Endothelial cell of umbilical vein (primary cell): ENCODE measurements around the gene MBTPS2. TPM values are rescaled to one million over a fixed set of nuclear protein-coding genes. Genes with fewer than 3 reads are reported as not detected.

Experiments
- BruUV-seq: library from RNA; stranded (reverse); fragments of 400-500 nt; replicated peaks from 2 replicates; lab custom pipeline; 2021; lab: Mats Ljungman, UMichigan
- CTCF ChIA-PET: fragments of 300-600, 350-600 bp; sonication (Branson Sonifier 250); formaldehyde crosslinking; loops from one replicate; lab custom pipeline; 2021; ENCODE audit warnings: antibody characterized with exemption, inconsistent platforms; lab: Charles Lee
- POLR2A ChIA-PET: fragments of 300-600, 350-600 bp; sonication (Branson Sonifier 250); formaldehyde crosslinking; loops from one replicate; lab custom pipeline; 2021; ENCODE audit warnings: antibody characterized with exemption, inconsistent platforms; lab: Charles Lee
- DNase-seq: peaks from one replicate; pipeline ENCODE4 v3.0.0-alpha.2; 2011; ENCODE audit warnings: low read depth, low spot score
- FAIRE-seq: peaks from 2 replicates; lab custom pipeline; 2011; peaks lifted over from hg19 to GRCh38; lab: Jason Lieb, UNC
- H2AFZ ChIP-seq: 2 replicates; pipeline ENCODE4 v1.6.0; 2012; ENCODE audit warnings: low read depth, low read length, control low read depth, inconsistent platforms
- H3K27ac ChIP-seq: 2 replicates; pipeline ENCODE4 v1.5.1; 2011; ENCODE audit warnings: low read depth, mild to moderate bottlenecking, control low read depth, low read length, moderate library complexity; ENCODE audit not compliant: insufficient read depth
- H3K27me3 ChIP-seq, 2 experiments: 2 replicates each; pipeline versions ENCODE4 v1.6.0 to v1.6.1; 2011; ENCODE audit warnings: low read length in 2 of 2, mixed read lengths in 1 of 2; ENCODE audit not compliant: control insufficient read depth in 2 of 2, insufficient read depth in 2 of 2
- H3K36me3 ChIP-seq, 2 experiments: 2 replicates in 1 of 2; 3 replicates in 1 of 2; pipeline ENCODE4 v1.5.1; 2011; ENCODE audit warnings: low read length in 2 of 2, mild to moderate bottlenecking in 1 of 2, moderate library complexity in 1 of 2; ENCODE audit not compliant: control insufficient read depth in 2 of 2, insufficient read depth in 2 of 2; ENCODE audit errors: extremely low read depth in 1 of 2
- H3K4me1 ChIP-seq: 3 replicates; pipeline ENCODE4 v1.5.1; 2011; ENCODE audit warnings: mild to moderate bottlenecking, low read length; ENCODE audit not compliant: control insufficient read depth, insufficient read depth; ENCODE audit errors: extremely low read depth
- H3K4me2 ChIP-seq: 2 replicates; pipeline ENCODE4 v1.6.1; 2011; ENCODE audit warnings: low read length, control low read depth, mixed read lengths; ENCODE audit not compliant: insufficient read depth
- H3K4me3 ChIP-seq, 3 experiments: fragments of 200-600 bp in 1 of 3; sonication (generic), shearing (Covaris generic) in 1 of 3; replicated peaks in 1 of 3; 2 replicates each; pipeline ENCODE4 v1.5.1; 2011 to 2016; ENCODE audit warnings: control low read depth in 3 of 3, low read length in 3 of 3, mild to moderate bottlenecking in 2 of 3, inconsistent platforms in 1 of 3, low read depth in 1 of 3, moderate library complexity in 1 of 3; ENCODE audit not compliant: insufficient read depth in 1 of 3
- H3K79me2 ChIP-seq: 2 replicates; pipeline ENCODE4 v1.6.0; 2012; ENCODE audit warnings: low read length, inconsistent platforms; ENCODE audit not compliant: control insufficient read depth, insufficient read depth
- H3K9ac ChIP-seq: replicated peaks from 2 replicates; pipeline ENCODE3; 2011; ENCODE audit warnings: low read length, control low read depth; ENCODE audit not compliant: insufficient read depth; ENCODE audit errors: extremely low read depth
- H3K9me1 ChIP-seq: replicated peaks from 3 replicates; pipeline ENCODE4 v1.6.0; 2011; ENCODE audit warnings: mild to moderate bottlenecking, low read length; ENCODE audit not compliant: control insufficient read depth, insufficient read depth; ENCODE audit errors: extremely low read depth
- H3K9me3 ChIP-seq: replicated peaks from 2 replicates; pipeline ENCODE4 v1.5.1; 2012; ENCODE audit warnings: low read length, inconsistent platforms; ENCODE audit not compliant: control insufficient read depth, insufficient read depth
- H4K20me1 ChIP-seq: replicated peaks from 2 replicates; pipeline ENCODE3; 2011; ENCODE audit warnings: mild to moderate bottlenecking, low read length; ENCODE audit not compliant: control insufficient read depth, insufficient read depth; ENCODE audit errors: extremely low read depth
- EZH2 ChIP-seq: IDR thresholded peaks from 2 replicates; pipeline ENCODE4 v1.6.1; 2012; ENCODE audit warnings: borderline replicate concordance, low read depth, mild to moderate bottlenecking, moderate library complexity, low read length, inconsistent platforms; ENCODE audit not compliant: severe bottlenecking
- FOS ChIP-seq: IDR thresholded peaks from 2 replicates; pipeline ENCODE4 v1.6.1; 2011; ENCODE audit warnings: mild to moderate bottlenecking, low read length, moderate library complexity, borderline replicate concordance; ENCODE audit not compliant: insufficient read depth
- GATA2 ChIP-seq: IDR thresholded peaks from 2 replicates; pipeline ENCODE4 v1.7.0; 2011; ENCODE audit warnings: low read depth, mild to moderate bottlenecking, moderate library complexity, mixed read lengths, low read length; ENCODE audit not compliant: insufficient read length, insufficient read depth
- JUN ChIP-seq: IDR thresholded peaks from 2 replicates; pipeline ENCODE4 v1.6.1; 2011; ENCODE audit warnings: borderline replicate concordance, low read depth; ENCODE audit not compliant: insufficient read length, insufficient read depth
- MAX ChIP-seq: IDR thresholded peaks from 2 replicates; pipeline ENCODE4 v1.6.1; 2011; ENCODE audit not compliant: insufficient read depth, insufficient read length
- MYC ChIP-seq: IDR thresholded peaks from one replicate; pipeline ENCODE4 v1.6.1; 2011; ENCODE audit warnings: mild to moderate bottlenecking, low read depth, low read length
- POLR2A ChIP-seq: IDR thresholded peaks from 2 replicates; pipeline ENCODE4 v1.6.1; 2012; ENCODE audit warnings: low read depth, mild to moderate bottlenecking, control low read depth, low read length
- POLR2AphosphoS5 ChIP-seq: IDR thresholded peaks from 2 replicates; pipeline ENCODE4 v1.6.1; 2012; ENCODE audit warnings: low read depth, mild to moderate bottlenecking, control low read depth, low read length, moderate library complexity; ENCODE audit not compliant: insufficient read depth
- dilution Hi-C: fragments of 300-500 bp; cut with MboI; formaldehyde crosslinking; loops from one replicate; pipeline ENCODE4 v1.15.0; 2019; ENCODE audit warnings: low sequenced_read_pairs; ENCODE audit not compliant: extremely low pct_ligation_motif_present
- intact Hi-C: fragments of 100-400 bp; cut with micrococcal nuclease; formaldehyde crosslinking; loops from one replicate; pipeline ENCODE4 v1.10.0; 2022
- polyA plus RNA-seq, 4 experiments: library from polyadenylated mRNA; depleted of rRNA in 3 of 4; stranded (reverse) in 3 of 4; unstranded in 1 of 4; fragments of >200 nt; gene quantifications; 2 replicates each; pipeline versions ENCODE4 v1.2.1 to v1.2.3, GENCODE V29; 2011 to 2012; ENCODE audit warnings: missing spikeins in 1 of 4
- total RNA-seq: library from RNA; stranded (reverse); gene quantifications from 2 replicates; pipeline ENCODE4 v1.2.3, GENCODE V29; 2021
- TF ChIP-seq, protein P1 (sequence below), 2 donors: IDR thresholded peaks; 1 replicate in 1 of 2; 2 replicates in 1 of 2; pipeline ENCODE4 v1.5.1; 2011; ENCODE audit warnings: low read length in 2 of 2, mild to moderate bottlenecking in 2 of 2, moderate library complexity in 2 of 2, control low read depth in 1 of 2, inconsistent platforms in 1 of 2, low read depth in 1 of 2; ENCODE audit not compliant: insufficient read depth in 1 of 2; ENCODE audit errors: extremely low read depth in 1 of 2

MBTPS2 gene
- total and polyA plus RNA-seq, 2 donors (not counting 3 experiments of a cell fraction or from before 2014, with no cell fraction given) = 11.4 to 16.4 TPM

GRCh38 chrX:21911481-21911880 is 72.1 kb downstream of the MBTPS2 start:
- ChIA-PET CTCF (no interaction called here), POLR2A (no interaction called here)
- TF ChIP-seq POLR2A (no peak), POLR2AphosphoS5 (no peak), FOS (no peak), MYC (no peak), EZH2 (no peak), GATA2 (no peak), JUN (no peak), MAX (no peak)
- TF ChIP-seq, protein P1, sequence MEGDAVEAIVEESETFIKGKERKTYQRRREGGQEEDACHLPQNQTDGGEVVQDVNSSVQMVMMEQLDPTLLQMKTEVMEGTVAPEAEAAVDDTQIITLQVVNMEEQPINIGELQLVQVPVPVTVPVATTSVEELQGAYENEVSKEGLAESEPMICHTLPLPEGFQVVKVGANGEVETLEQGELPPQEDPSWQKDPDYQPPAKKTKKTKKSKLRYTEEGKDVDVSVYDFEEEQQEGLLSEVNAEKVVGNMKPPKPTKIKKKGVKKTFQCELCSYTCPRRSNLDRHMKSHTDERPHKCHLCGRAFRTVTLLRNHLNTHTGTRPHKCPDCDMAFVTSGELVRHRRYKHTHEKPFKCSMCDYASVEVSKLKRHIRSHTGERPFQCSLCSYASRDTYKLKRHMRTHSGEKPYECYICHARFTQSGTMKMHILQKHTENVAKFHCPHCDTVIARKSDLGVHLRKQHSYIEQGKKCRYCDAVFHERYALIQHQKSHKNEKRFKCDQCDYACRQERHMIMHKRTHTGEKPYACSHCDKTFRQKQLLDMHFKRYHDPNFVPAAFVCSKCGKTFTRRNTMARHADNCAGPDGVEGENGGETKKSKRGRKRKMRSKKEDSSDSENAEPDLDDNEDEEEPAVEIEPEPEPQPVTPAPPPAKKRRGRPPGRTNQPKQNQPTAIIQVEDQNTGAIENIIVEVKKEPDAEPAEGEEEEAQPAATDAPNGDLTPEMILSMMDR (IDR thresholded peaks at IDR 0.05; ENCODE audit: extremely low read depth in 1 of 2, insufficient read depth in 1 of 2, low read depth in 1 of 2, low read length in 2 of 2) = no peak

More at GRCh38 chrX:21911481-21911880, 72.1 kb downstream of the MBTPS2 start:
- H3K79me2 ChIP-seq = no peaks in the 10 kb centered on the region
- H3K27ac ChIP-seq = no peak overlapping the region
- no peaks in the 10 kb centered on the region for H3K4me1 ChIP-seq
- DNase-seq (no peak), FAIRE-seq (no peak)
- intact Hi-C loops (loop anchor here (10.0 kb wide), 1 partner anchor 1017 kb away; no protein-coding TSS in a partner anchor), dilution Hi-C loops (no loop called here)
- no peak overlapping the region for H3K4me3 ChIP-seq
- no peaks in the 10 kb centered on the region for H4K20me1 ChIP-seq
- H3K4me2 ChIP-seq = no peak overlapping the region
- no peak overlapping the region for H2AFZ ChIP-seq
- H3K9ac ChIP-seq = no peak overlapping the region
- H3K9me3 ChIP-seq = no peaks in the 10 kb centered on the region
- BruUV-seq = no TSS peak
- no peaks in the 10 kb centered on the region for H3K9me1 ChIP-seq
- no peaks in the 10 kb centered on the region for H3K36me3 ChIP-seq
- no peaks in the 10 kb centered on the region for H3K27me3 ChIP-seq
